OCI-LY1 (cell line): ENCODE results near the gene STAT4.
A peak's percentile ranks its signal among the peaks of the same experiment; 100 is the strongest.

ENCODE experiments used
- H2AFZ ChIP-seq: fragments of 200-600 bp; sonication (generic), shearing (Covaris generic); 2 replicates; pipeline ENCODE4 v1.6.0; 2014; ENCODE audit warnings: antibody characterized with exemption, mild to moderate bottlenecking, low read length
- H3F3A ChIP-seq: fragments of 200-600 bp; sonication (generic), shearing (Covaris generic); 2 replicates; pipeline ENCODE4 v1.6.0; 2014; ENCODE audit warnings: mild to moderate bottlenecking, antibody characterized with exemption, low read length, moderate library complexity; ENCODE audit not compliant: insufficient read depth
- H3K27ac ChIP-seq: fragments of 200-600 bp; sonication (generic); 2 replicates; pipeline ENCODE4 v1.5.1; 2014; ENCODE audit warnings: low read length, mixed run types, mild to moderate bottlenecking, low read depth; ENCODE audit not compliant: poor library complexity, severe bottlenecking
- H3K27me3 ChIP-seq: fragments of 200-600 bp; sonication (generic); 2 replicates; pipeline ENCODE4 v1.6.0; 2014; ENCODE audit warnings: antibody characterized with exemption, mild to moderate bottlenecking, low read length, moderate library complexity; ENCODE audit not compliant: insufficient read depth
- H3K36me3 ChIP-seq: fragments of 200-600 bp; sonication (generic); 2 replicates; pipeline ENCODE4 v1.6.1; 2014; ENCODE audit warnings: mild to moderate bottlenecking, antibody characterized with exemption, low read length, moderate library complexity, mixed read lengths; ENCODE audit not compliant: insufficient read depth
- H3K4me1 ChIP-seq: fragments of 200-600 bp; sonication (generic); 2 replicates; pipeline ENCODE4 v1.5.1; 2014; ENCODE audit warnings: mild to moderate bottlenecking, low read length, moderate library complexity; ENCODE audit not compliant: insufficient read depth, severe bottlenecking
- H3K4me2 ChIP-seq: fragments of 200-600 bp; sonication (generic), shearing (Covaris generic); 2 replicates; pipeline ENCODE4 v1.6.1; 2014; ENCODE audit warnings: low read length
- H3K4me3 ChIP-seq: fragments of 200-600 bp; sonication (generic); 2 replicates; pipeline ENCODE4 v1.5.1; 2014; ENCODE audit warnings: low read length, low read depth, mild to moderate bottlenecking, mixed read lengths; ENCODE audit not compliant: poor library complexity, severe bottlenecking
- H3K79me2 ChIP-seq: fragments of 200-600 bp; shearing (Covaris generic); 2 replicates; pipeline ENCODE4 v1.6.1; 2016; ENCODE audit warnings: mixed run types, low read length, mixed read lengths; ENCODE audit not compliant: insufficient read depth
- H3K9ac ChIP-seq: fragments of 200-600 bp; sonication (generic), shearing (Covaris generic); 2 replicates; pipeline ENCODE4 v1.6.1; 2014; ENCODE audit warnings: mild to moderate bottlenecking, low read length, mixed read lengths
- H3K9me2 ChIP-seq: fragments of 200-600 bp; sonication (generic), shearing (Covaris generic); 2 replicates; pipeline ENCODE4 v1.6.1; 2014; ENCODE audit warnings: low read depth, mild to moderate bottlenecking, low read length, mixed read lengths
- H3K9me3 ChIP-seq: fragments of 200-600 bp; shearing (Covaris generic); 2 replicates; pipeline ENCODE4 v1.6.1; 2014; ENCODE audit warnings: low read length, mixed read lengths
- H4K20me1 ChIP-seq: fragments of 200-600 bp; sonication (generic), shearing (Covaris generic); 2 replicates; pipeline ENCODE4 v1.6.0; 2016; ENCODE audit warnings: mild to moderate bottlenecking, low read length; ENCODE audit not compliant: insufficient read depth
- CTCF ChIP-seq: fragments of 200-600 bp; sonication (generic), shearing (Covaris generic); IDR thresholded peaks from 2 replicates; pipeline ENCODE4 v1.5.1; 2017; ENCODE audit warnings: mild to moderate bottlenecking, antibody characterized with exemption, low read length, moderate library complexity, mixed read lengths
- EZH2 ChIP-seq: fragments of 200-600 bp; sonication (generic), shearing (Covaris generic); IDR thresholded peaks from 2 replicates; pipeline ENCODE4 v1.8.0; 2017; ENCODE audit warnings: borderline replicate concordance, mixed run types, mild to moderate bottlenecking, antibody characterized with exemption, low read length, moderate library complexity, mixed read lengths

Gene STAT4

DNA sequence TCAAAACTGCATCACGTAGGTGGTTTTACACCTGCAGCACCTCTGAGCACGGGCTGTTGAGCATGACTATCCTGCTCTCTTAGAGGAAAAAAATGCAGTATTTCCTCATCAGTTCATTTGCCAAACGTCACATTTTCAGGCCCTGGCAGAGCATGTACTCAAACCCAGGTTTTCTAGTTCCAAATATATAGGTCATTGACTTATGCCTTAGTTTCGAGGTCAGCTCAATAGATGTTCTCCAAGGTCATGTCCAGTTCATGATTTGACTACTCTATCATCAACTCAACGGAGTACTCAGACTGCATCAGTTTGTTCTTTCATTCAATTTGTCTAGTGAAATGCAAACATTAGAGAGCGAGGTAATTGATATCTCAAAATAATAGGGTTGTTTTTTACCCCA lies 97.5 kb downstream of the STAT4 start:
- Histone ChIP-seq H3K4me3 (no peak overlapping the region), H3K36me3 (no peaks in the 10 kb centered on the region), H3K9ac (no peak overlapping the region), H3K9me2 (no peaks in the 10 kb centered on the region), H3F3A (no peaks in the 10 kb centered on the region), H3K27ac (no peak overlapping the region), H3K79me2 (no peaks in the 10 kb centered on the region), H3K27me3 (peaks cover 4% of the 10 kb centered on the region; the same call in 1 of the 2 replicates), H4K20me1 (no peaks in the 10 kb centered on the region), H2AFZ (no peak overlapping the region), H3K9me3 (no peaks in the 10 kb centered on the region), H3K4me1 (no peaks in the 10 kb centered on the region), H3K4me2 (no peak overlapping the region)
- no peak for TF ChIP-seq CTCF
- TF ChIP-seq EZH2 = no peak

DNA sequence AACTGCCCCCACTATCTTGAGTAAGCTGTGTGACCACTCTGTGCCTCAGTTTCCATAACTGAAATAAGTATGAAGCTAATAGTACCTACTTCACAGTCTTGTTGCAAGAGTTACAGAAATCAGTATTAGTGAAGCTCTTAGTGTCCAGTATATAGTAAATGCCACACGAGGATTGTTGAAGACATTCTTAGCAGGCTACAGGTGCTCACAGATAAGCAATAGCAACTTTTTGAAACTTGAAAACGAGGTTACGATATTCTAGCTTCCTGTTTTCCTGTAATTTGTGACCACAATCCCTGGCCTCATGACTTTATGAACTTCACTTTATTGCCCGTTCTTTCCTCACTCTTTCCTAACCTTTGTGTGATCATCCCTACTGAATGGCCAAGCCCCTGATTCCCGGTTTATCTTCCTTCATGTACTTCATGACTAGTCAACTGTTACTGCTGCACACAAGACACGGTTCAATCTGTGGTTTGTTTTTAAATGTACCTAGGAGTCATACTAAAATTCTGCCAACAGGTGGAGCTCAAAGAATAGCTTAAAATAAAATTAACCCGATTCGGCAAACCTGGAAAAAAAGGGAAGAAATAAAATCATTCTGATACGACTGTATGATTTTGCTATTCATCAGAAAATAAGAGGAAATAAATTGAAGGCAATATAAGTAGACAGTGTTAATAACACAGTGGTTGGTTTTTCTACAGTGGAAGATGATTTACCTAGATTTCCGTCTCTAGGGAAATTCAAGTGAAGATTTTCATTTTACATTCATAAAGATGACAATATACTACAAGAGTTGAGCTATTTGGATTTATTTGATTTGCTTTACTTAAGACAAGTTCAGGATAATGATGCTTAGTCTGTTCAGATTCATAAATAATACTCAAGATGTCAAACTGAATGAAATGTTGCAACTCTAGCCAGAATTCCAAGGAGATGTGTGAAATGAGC lies 98.7 kb downstream of the STAT4 start:
- Histone ChIP-seq H3K4me1 (no peaks in the 10 kb centered on the region), H3K4me2 (no peak overlapping the region), H3K9me2 (no peaks in the 10 kb centered on the region), H3K27me3 (peaks cover 4% of the 10 kb centered on the region; the same call in 1 of the 2 replicates), H3F3A (no peaks in the 10 kb centered on the region), H3K79me2 (no peaks in the 10 kb centered on the region), H2AFZ (no peak overlapping the region), H4K20me1 (no peaks in the 10 kb centered on the region), H3K9ac (no peak overlapping the region), H3K36me3 (no peaks in the 10 kb centered on the region), H3K4me3 (no peak overlapping the region), H3K9me3 (no peaks in the 10 kb centered on the region), H3K27ac (no peak overlapping the region)
- TF ChIP-seq CTCF (peak; percentile 70), EZH2 (no peak)

GRCh38 chr2:191051177-191051576 lies 99.6 kb downstream of the STAT4 start:
- Histone ChIP-seq H3K4me2 (no peak overlapping the region), H3K9me3 (no peaks in the 10 kb centered on the region), H4K20me1 (no peaks in the 10 kb centered on the region), H3K9ac (no peak overlapping the region), H3K9me2 (no peaks in the 10 kb centered on the region), H3K4me1 (no peaks in the 10 kb centered on the region), H3K27me3 (peaks cover 4% of the 10 kb centered on the region; the same call in 1 of the 2 replicates), H3K4me3 (no peak overlapping the region), H3K27ac (no peak overlapping the region), H3K79me2 (no peaks in the 10 kb centered on the region), H3F3A (no peaks in the 10 kb centered on the region), H2AFZ (no peak overlapping the region), H3K36me3 (no peaks in the 10 kb centered on the region)
- TF ChIP-seq EZH2 (no peak), CTCF (no peak)
